Ovary (tissue), 3 donors: ENCODE data around the gene SLC35C1.

ENCODE experiments used
- CTCF ChIP-seq, 3 donors: fragments of 450-650 bp in 2 of 3; fragments of 200-600 bp in 1 of 3; IDR thresholded peaks; one replicate each; pipeline versions ENCODE4 v1.5.1 to v1.8.0; 2016 to 2022; ENCODE audit warnings: antibody characterized with exemption in 3 of 3, mild to moderate bottlenecking in 1 of 3
- POLR2A ChIP-seq: fragments of 450-650 bp; IDR thresholded peaks from one replicate; pipeline ENCODE4 v1.6.1; 2017; ENCODE audit warnings: antibody characterized with exemption, mild to moderate bottlenecking, moderate library complexity
- donor health status: DM: no; HTN: no; CAD: no.

GRCh38 chr11:45846174-45846675, 41.3 kb downstream of the SLC35C1 start:
- no peak for TF ChIP-seq POLR2A
- no peak for TF ChIP-seq CTCF (IDR thresholded peaks at IDR 0.05)
